BLaER1 treated with 17β-estradiol and CSF1 and Interleukin-3, amounts not matched to agents 10 nM and 100 nM (cell line): ENCODE results near the gene PLXNA3.

Experiments used
- H3K27ac ChIP-seq, 11 experiments: shearing (Covaris generic); formaldehyde crosslinking; 2 replicates each; pipeline ENCODE4 v1.8.1; 2022
- H3K27me3 ChIP-seq, 11 experiments: shearing (Covaris generic); formaldehyde crosslinking; 2 replicates each; pipeline ENCODE4 v1.8.1; 2022
- H3K36me3 ChIP-seq, 11 experiments: shearing (Covaris generic); formaldehyde crosslinking; 2 replicates each; pipeline ENCODE4 v1.8.1; 2022
- H3K4me1 ChIP-seq, 10 experiments: shearing (Covaris generic); formaldehyde crosslinking; 2 replicates each; pipeline ENCODE4 v1.8.1; 2022
- H3K4me2 ChIP-seq, 11 experiments: shearing (Covaris generic); formaldehyde crosslinking; 2 replicates each; pipeline ENCODE4 v1.8.1; 2022
- H3K4me3 ChIP-seq, 10 experiments: shearing (Covaris generic); formaldehyde crosslinking; 2 replicates each; pipeline ENCODE4 v1.8.1; 2022
- H3K9ac ChIP-seq, 11 experiments: shearing (Covaris generic); formaldehyde crosslinking; 2 replicates each; pipeline ENCODE4 v1.8.1; 2022
- H3K9me3 ChIP-seq, 11 experiments: shearing (Covaris generic); formaldehyde crosslinking; replicated peaks in 1 of 11; 2 replicates each; pipeline ENCODE4 v1.8.1; 2022
- H4K20me1 ChIP-seq, 11 experiments: shearing (Covaris generic); formaldehyde crosslinking; 2 replicates each; pipeline ENCODE4 v1.8.1; 2022
- Cebpa-rat ChIP-seq, 11 experiments: shearing (Covaris generic); IDR thresholded peaks; 2 replicates each; pipeline ENCODE4 v1.8.1; 2022

Gene PLXNA3

GRCh38 chrX:154419189-154419588 is 38.9 kb upstream of the PLXNA3 start:
- Histone ChIP-seq H3K27ac (no peak overlapping the region), H3K4me1 (peaks cover 0 to 7% (median 2%) of the 10 kb centered on the region in 10 experiments; a peak in 10 of 20 replicates), H3K4me2 (no peak overlapping the region), H3K36me3 (peaks cover 0 to 24% (median 0%) of the 10 kb centered on the region in 11 experiments; a peak in 6 of 22 replicates), H3K9me3 (no peaks in the 10 kb centered on the region; a peak in 3 of 22 replicates), H3K27me3 (peaks cover 34 to 69% (median 55%) of the 10 kb centered on the region in 11 experiments; a peak in 21 of 22 replicates), H4K20me1 (peaks cover 0 to 21% (median 3%) of the 10 kb centered on the region in 11 experiments; a peak in 8 of 22 replicates), H3K9ac (no peak overlapping the region), H3K4me3 (no peak overlapping the region)
- TF ChIP-seq Cebpa-rat (IDR thresholded peaks at IDR 0.05), result no peak

DNA sequence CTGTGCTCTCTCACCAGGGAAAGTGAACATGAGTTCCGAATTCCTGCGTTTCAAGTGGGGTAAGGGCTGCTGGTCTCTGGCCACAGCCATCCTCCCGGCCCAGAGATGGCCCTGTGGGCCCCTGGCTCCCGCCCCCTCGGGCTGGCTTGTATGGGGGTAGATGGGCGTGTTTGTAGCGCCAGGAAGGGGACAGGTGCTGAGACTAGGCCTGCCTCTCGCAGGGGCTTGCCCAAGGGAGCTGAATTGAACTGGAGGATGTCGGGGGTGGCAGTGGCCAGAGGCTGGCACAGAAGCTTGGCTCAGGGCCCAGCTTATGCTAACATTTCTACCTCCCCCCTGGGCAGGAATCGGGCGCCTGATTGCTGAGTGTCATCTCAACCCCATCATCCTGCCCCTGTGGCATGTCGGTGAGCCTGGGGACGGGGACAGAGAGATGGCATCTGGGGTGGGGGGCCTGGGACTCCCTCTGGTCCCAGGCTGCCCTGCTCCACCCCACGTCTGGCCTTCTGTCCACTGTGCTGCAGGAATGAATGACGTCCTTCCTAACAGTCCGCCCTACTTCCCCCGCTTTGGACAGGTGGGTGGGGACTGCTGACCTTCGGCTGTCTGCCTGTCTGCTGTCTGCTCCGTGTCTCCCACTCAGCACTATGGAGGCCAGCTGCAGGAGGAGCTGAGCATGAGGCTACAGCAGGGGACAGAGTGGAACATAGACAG is 38.2 kb upstream of the PLXNA3 start:
- Histone ChIP-seq H3K36me3 (peaks cover 0 to 24% (median 0%) of the 10 kb centered on the region in 11 experiments; a peak in 6 of 22 replicates), H3K4me1 (peaks cover 0 to 13% (median 3%) of the 10 kb centered on the region in 10 experiments; a peak in 10 of 20 replicates), H3K4me3 (no peak overlapping the region), H4K20me1 (peaks cover 0 to 21% (median 3%) of the 10 kb centered on the region in 11 experiments; a peak in 8 of 22 replicates), H3K27me3 (peaks cover 34 to 72% (median 60%) of the 10 kb centered on the region in 11 experiments; a peak in 21 of 22 replicates), H3K27ac (no peak overlapping the region), H3K9ac (no peak overlapping the region), H3K4me2 (no peak overlapping the region), H3K9me3 (no peaks in the 10 kb centered on the region; a peak in 3 of 22 replicates)
- no peak for TF ChIP-seq Cebpa-rat (IDR thresholded peaks at IDR 0.05)

- H4K20me1 ChIP-seq, result peaks cover 0 to 21% (median 3%) of the 10 kb centered on the region in 11 experiments; a peak in 8 of 22 replicates
- no peak overlapping the region for H3K9ac ChIP-seq
- no peak overlapping the region for H3K4me2 ChIP-seq
- no peak overlapping the region for H3K27ac ChIP-seq
- H3K4me3 ChIP-seq, result no peak overlapping the region
- peaks cover 0 to 13% (median 3%) of the 10 kb centered on the region in 10 experiments; a peak in 10 of 20 replicates for H3K4me1 ChIP-seq
- H3K9me3 ChIP-seq, result no peaks in the 10 kb centered on the region; a peak in 3 of 22 replicates
- peaks cover 0 to 24% (median 0%) of the 10 kb centered on the region in 11 experiments; a peak in 6 of 22 replicates for H3K36me3 ChIP-seq
- no peak for TF ChIP-seq Cebpa-rat (IDR thresholded peaks at IDR 0.05)
- H3K27me3 ChIP-seq, result peaks cover 34 to 72% (median 60%) of the 10 kb centered on the region in 11 experiments; a peak in 21 of 22 replicates
Observed at GRCh38 chrX:154420402-154420756, 37.7 kb upstream of the PLXNA3 start.

DNA sequence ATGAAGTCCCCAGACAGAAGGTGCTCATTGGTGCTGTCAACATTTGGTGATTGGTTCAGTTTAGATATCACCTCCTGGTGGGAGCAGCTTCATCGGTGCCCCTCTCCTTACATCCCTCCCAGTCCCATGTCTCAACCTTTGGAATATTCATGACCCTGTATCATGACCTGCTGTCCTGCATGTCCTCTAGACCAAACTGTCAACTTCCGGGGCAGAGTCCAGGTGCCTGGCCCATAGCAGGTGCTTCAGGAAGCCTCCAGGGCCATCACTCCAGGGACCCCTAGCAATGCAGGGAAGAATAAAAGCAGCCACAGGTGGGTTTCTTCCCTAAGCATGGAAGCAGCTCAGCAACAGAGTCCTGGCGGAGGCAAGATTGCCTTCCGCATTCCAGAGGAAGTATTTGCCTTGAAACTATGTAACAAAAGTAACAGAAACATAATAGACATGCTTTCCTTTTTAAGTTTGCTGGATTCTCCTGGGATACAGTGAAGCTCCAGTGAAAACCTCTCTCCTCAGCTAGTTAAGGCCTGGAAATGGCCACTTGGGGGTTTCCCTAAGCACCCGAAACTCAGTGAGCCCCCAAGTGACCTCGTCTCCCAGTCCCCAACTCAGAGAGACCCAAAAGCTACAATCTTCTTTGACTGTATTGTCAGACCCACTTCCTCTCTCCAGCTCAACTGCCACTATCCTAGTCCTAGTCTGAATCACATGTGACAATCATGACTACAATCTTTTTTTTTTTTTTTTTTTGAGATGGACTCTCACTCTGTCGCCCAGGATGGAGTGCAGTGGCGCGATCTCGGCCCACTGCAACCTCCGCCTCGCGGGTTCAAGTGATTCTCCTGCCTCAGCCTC is 30.9 kb upstream of the PLXNA3 start:
- peak overlapping the region in 1 of 11 experiments; percentile 49; a peak in 1 of 22 replicates for H3K9ac ChIP-seq
- no peak for TF ChIP-seq Cebpa-rat (IDR thresholded peaks at IDR 0.05)

GRCh38 chrX:154428176-154429171 is 29.6 kb upstream of the PLXNA3 start, which contains the start of gene ATP6AP1:
ATP6AP1 (plus strand) TSS chrX:154428677; CDS start chrX:154428693, 16 bp downstream.
- H3K36me3 ChIP-seq, result peaks cover 9 to 20% (median 18%) of the 10 kb centered on the region in 11 experiments; a peak in 19 of 22 replicates
- H3K4me2 ChIP-seq, result peak within 1 kb of the TSS; percentile 64 to 88 (median 75)
- H4K20me1 ChIP-seq, result peaks cover 0 to 29% (median 12%) of the 10 kb centered on the region in 11 experiments; a peak in 13 of 22 replicates
- no peak for TF ChIP-seq Cebpa-rat (IDR thresholded peaks at IDR 0.05)
- peaks cover 0 to 48% (median 22%) of the 10 kb centered on the region in 11 experiments; a peak in 15 of 22 replicates for H3K27me3 ChIP-seq
- peak within 1 kb of the TSS; percentile 68 to 86 (median 76) for H3K4me3 ChIP-seq
- H3K9ac ChIP-seq, result peak within 1 kb of the TSS; percentile 75 to 87 (median 84)
- peaks cover 0 to 25% (median 19%) of the 10 kb centered on the region in 11 experiments; a peak in 16 of 22 replicates for H3K9me3 ChIP-seq
- H3K4me1 ChIP-seq, result peaks cover 20 to 62% (median 47%) of the 10 kb centered on the region in 10 experiments
- peak within 1 kb of the TSS; percentile 50 to 84 (median 79) for H3K27ac ChIP-seq

More for the DNA sequence above, 30.9 kb upstream of the PLXNA3 start:
- peaks cover 1 to 7% (median 6%) of the 10 kb centered on the region in 11 experiments; a peak in 15 of 22 replicates for H3K36me3 ChIP-seq
- H3K4me1 ChIP-seq, result peaks cover 20 to 52% (median 42%) of the 10 kb centered on the region in 10 experiments
- peaks cover 0 to 25% (median 19%) of the 10 kb centered on the region in 11 experiments; a peak in 16 of 22 replicates for H3K9me3 ChIP-seq
- peak overlapping the region in 2 of 10 experiments; percentile 76 to 78; a peak in 5 of 20 replicates for H3K4me3 ChIP-seq
- peak overlapping the region in 2 of 11 experiments; percentile 16 to 30; a peak in 3 of 22 replicates for H3K27ac ChIP-seq
- peaks cover 0 to 16% (median 3%) of the 10 kb centered on the region in 11 experiments; a peak in 9 of 22 replicates for H4K20me1 ChIP-seq
- H3K4me2 ChIP-seq, result peak overlapping the region; percentile 44 to 84 (median 69); a peak in 20 of 22 replicates
- peaks cover 0 to 36% (median 18%) of the 10 kb centered on the region in 11 experiments; a peak in 13 of 22 replicates for H3K27me3 ChIP-seq

DNA sequence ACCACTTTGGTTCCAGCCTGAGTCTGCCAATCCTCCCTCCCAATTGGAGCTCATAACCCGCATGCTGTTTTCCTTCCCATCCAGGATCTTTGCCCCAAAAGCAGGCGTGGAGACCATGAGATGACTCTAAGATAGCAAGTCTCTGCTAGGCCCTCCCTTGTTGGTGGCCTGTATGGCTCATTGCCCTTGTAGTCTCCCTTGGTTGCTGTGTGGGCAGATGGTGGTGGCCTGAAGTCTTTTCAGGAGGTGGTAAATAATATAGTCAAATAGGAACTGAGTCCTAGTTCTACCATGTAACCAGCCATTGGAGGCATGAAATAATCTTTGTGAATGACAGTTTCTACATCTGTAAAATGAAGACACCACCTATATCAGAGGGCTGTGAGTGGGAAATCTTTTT is 28.4 kb upstream of the PLXNA3 start:
- Histone ChIP-seq H3K9me3 (peaks cover 0 to 25% (median 19%) of the 10 kb centered on the region in 11 experiments; a peak in 16 of 22 replicates), H4K20me1 (peaks cover 0 to 42% (median 18%) of the 10 kb centered on the region in 11 experiments; a peak in 14 of 22 replicates), H3K4me2 (peak overlapping the region; percentile 64 to 88 (median 75)), H3K27ac (peak overlapping the region in 6 of 11 experiments; percentile 50 to 84 (median 78); a peak in 7 of 22 replicates), H3K4me3 (peak overlapping the region; percentile 68 to 86 (median 76); a peak in 19 of 20 replicates), H3K36me3 (peaks cover 9 to 33% (median 30%) of the 10 kb centered on the region in 11 experiments; a peak in 21 of 22 replicates), H3K4me1 (peaks cover 20 to 52% (median 43%) of the 10 kb centered on the region in 10 experiments), H3K27me3 (peaks cover 3 to 49% (median 24%) of the 10 kb centered on the region in 11 experiments; a peak in 16 of 22 replicates), H3K9ac (peak overlapping the region in 10 of 11 experiments; percentile 75 to 87 (median 84); a peak in 9 of 22 replicates)
- TF ChIP-seq Cebpa-rat (IDR thresholded peaks at IDR 0.05), result no peak

DNA sequence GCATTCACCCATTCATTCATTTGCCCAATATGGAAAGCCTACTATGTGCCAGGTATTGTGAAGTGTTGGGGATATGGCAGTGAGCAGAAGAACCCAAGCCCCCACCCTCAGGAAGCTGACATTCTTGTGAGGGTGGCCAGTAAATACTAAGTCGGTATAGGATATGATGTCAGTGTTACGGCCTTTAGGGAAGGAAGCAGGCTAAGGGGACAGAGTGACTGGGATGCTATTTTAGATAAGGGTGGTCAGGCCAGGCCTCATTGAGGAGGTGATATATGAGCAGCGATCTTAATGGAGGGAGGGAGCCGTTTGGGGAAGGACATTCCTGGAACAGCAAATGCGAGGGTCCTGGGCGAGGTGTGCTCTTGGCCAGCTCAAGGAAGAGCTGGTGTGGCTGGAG is 27.6 kb upstream of the PLXNA3 start:
- Histone ChIP-seq H3K27me3 (peaks cover 3 to 57% (median 27%) of the 10 kb centered on the region in 11 experiments; a peak in 16 of 22 replicates), H3K4me1 (peaks cover 20 to 55% (median 43%) of the 10 kb centered on the region in 10 experiments), H3K36me3 (peaks cover 9 to 40% (median 38%) of the 10 kb centered on the region in 11 experiments; a peak in 21 of 22 replicates), H4K20me1 (peaks cover 0 to 49% (median 21%) of the 10 kb centered on the region in 11 experiments; a peak in 14 of 22 replicates), H3K9ac (peak overlapping the region; percentile 1 to 85 (median 58); a peak in 14 of 22 replicates), H3K9me3 (peaks cover 0 to 25% (median 19%) of the 10 kb centered on the region in 11 experiments; a peak in 16 of 22 replicates), H3K27ac (peak overlapping the region; percentile 30 to 84 (median 50); a peak in 19 of 22 replicates), H3K4me2 (peak overlapping the region; percentile 41 to 88 (median 73)), H3K4me3 (peak overlapping the region in 8 of 10 experiments; percentile 22 to 86 (median 77); a peak in 10 of 20 replicates)
- TF ChIP-seq Cebpa-rat (IDR thresholded peaks at IDR 0.05), result no peak; a peak in 1 of 22 replicates
